ENCODE data around the gene LRRC2.
A peak's percentile ranks its signal among the peaks of the same experiment; 100 is the strongest.

The LRRC2 gene, protein sequence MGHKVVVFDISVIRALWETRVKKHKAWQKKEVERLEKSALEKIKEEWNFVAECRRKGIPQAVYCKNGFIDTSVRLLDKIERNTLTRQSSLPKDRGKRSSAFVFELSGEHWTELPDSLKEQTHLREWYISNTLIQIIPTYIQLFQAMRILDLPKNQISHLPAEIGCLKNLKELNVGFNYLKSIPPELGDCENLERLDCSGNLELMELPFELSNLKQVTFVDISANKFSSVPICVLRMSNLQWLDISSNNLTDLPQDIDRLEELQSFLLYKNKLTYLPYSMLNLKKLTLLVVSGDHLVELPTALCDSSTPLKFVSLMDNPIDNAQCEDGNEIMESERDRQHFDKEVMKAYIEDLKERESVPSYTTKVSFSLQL

DNA sequence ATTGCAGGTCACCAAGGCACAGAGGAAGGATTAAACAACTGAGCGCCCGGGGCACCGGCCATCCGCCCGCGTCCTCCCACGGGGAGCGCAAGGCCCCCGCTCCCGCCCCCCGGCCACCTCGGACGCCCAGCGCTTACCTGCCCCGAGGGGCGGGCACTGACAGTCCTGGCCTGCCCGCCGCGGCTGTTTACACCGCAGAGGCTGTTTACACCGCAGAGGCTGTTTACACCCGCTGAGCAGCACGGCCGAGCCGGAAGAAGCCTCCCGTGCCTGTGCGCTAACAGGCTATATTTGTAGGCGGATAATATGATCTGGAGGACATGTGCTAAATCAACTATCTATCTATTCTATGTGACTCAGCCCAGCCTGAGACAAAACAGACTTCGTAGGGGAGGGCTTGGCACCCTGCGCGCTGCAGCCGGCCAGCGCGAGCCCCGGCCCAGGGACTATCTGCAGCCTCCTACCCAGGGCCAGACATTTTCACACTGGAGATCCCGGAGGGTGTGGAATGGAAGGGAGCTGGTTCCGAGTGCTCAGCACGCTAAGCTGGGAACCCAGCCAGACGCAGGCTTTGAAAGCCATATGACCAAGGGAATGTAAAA lies at the start of gene LRRC2:
Gene LRRC2 (minus strand): TSS at position 263 of the 602 bp plus-strand sequence. CDS start 14,711 bp downstream, outside the sequence.
- H3K4me3 Mint-ChIP-seq = peak within 1 kb of the TSS; percentile 80
- no peak within 1 kb of the TSS for H3K27ac Mint-ChIP-seq
- TF ChIP-seq, protein P1, sequence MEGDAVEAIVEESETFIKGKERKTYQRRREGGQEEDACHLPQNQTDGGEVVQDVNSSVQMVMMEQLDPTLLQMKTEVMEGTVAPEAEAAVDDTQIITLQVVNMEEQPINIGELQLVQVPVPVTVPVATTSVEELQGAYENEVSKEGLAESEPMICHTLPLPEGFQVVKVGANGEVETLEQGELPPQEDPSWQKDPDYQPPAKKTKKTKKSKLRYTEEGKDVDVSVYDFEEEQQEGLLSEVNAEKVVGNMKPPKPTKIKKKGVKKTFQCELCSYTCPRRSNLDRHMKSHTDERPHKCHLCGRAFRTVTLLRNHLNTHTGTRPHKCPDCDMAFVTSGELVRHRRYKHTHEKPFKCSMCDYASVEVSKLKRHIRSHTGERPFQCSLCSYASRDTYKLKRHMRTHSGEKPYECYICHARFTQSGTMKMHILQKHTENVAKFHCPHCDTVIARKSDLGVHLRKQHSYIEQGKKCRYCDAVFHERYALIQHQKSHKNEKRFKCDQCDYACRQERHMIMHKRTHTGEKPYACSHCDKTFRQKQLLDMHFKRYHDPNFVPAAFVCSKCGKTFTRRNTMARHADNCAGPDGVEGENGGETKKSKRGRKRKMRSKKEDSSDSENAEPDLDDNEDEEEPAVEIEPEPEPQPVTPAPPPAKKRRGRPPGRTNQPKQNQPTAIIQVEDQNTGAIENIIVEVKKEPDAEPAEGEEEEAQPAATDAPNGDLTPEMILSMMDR (IDR thresholded peaks at IDR 0.05) = no peak
- H3K9me3 Mint-ChIP-seq = peaks cover 30% of the 10 kb centered on the region
- peak; percentile 46 for DNase-seq
- H3K4me1 Mint-ChIP-seq = peaks cover 28% of the 10 kb centered on the region
- H3K27me3 Mint-ChIP-seq (ENCODE audit: low read depth, poor library complexity) = peaks cover 30% of the 10 kb centered on the region
- H3K36me3 Mint-ChIP-seq (ENCODE audit: low read depth) = peaks cover 16% of the 10 kb centered on the region

DNA sequence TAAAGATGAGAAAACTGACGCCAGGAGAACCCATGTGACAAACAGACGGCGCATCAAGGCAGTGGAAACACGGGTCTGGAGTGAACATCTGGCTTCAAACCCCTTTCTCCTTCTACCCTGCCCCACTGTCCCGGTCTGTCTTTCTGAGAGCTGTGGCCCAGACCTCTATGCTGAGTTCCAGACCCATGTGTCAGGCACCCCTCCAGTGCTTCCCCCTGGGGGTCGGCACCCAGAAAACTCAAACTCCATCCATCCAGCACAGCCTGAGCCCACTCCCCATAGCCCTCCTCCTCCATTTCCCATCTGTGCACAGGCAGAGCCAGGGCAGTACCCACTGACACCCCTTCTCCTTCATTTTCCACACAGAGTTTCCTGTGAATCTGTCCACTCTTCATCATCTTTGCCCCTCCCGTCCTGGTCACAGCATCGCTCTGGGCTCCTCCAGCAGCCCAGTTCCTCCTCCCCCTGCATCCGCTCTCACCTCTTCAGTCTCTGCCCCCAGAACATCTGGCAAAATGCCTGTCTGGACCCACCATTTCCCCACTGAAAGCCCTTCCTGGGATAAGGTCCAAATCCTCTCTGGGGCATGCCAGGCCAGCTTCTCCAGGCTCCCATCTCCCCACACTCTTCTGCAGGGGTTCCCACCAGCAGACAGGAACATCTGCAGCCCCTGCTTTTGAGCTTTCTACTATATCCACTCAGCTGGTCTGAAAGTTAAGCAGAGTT lies 49.1 kb upstream of the LRRC2 start:
- TF ChIP-seq, protein P1 (IDR thresholded peaks at IDR 0.05) = no peak
- Mint-ChIP-seq H3K36me3 (ENCODE audit: low read depth) (no peaks in the 10 kb centered on the region), H3K4me3 (no peak overlapping the region), H3K4me1 (peaks cover 41% of the 10 kb centered on the region), H3K27me3 (ENCODE audit: low read depth, poor library complexity) (peaks cover 22% of the 10 kb centered on the region), H3K9me3 (no peaks in the 10 kb centered on the region), H3K27ac (no peak overlapping the region)
- DNase-seq = no peak

DNA sequence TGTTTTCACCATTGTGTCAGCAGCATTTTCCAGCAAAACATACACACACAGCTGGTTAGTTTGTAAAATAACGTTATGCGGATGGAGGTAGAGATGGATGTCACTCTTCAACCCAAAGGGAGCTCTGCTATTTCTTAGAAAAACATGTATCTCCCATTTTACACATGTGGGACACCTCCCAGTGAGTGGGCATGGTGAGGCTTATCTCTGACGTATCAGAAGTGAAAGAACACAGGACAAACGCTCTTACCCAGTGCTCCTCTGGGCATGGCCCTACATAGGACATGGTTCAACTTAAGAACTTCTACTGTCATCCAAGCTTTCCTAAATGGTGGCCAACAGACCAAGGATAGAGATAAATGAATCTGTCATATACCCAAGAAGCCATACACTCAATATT lies 48.3 kb upstream of the LRRC2 start:
- Mint-ChIP-seq H3K4me1 (peaks cover 44% of the 10 kb centered on the region), H3K27ac (no peak overlapping the region), H3K27me3 (ENCODE audit: low read depth, poor library complexity) (peaks cover 19% of the 10 kb centered on the region), H3K4me3 (no peak overlapping the region), H3K9me3 (no peaks in the 10 kb centered on the region), H3K36me3 (ENCODE audit: low read depth) (no peaks in the 10 kb centered on the region)
- TF ChIP-seq, protein P1 (IDR thresholded peaks at IDR 0.05) = no peak
- DNase-seq = no peak

DNA sequence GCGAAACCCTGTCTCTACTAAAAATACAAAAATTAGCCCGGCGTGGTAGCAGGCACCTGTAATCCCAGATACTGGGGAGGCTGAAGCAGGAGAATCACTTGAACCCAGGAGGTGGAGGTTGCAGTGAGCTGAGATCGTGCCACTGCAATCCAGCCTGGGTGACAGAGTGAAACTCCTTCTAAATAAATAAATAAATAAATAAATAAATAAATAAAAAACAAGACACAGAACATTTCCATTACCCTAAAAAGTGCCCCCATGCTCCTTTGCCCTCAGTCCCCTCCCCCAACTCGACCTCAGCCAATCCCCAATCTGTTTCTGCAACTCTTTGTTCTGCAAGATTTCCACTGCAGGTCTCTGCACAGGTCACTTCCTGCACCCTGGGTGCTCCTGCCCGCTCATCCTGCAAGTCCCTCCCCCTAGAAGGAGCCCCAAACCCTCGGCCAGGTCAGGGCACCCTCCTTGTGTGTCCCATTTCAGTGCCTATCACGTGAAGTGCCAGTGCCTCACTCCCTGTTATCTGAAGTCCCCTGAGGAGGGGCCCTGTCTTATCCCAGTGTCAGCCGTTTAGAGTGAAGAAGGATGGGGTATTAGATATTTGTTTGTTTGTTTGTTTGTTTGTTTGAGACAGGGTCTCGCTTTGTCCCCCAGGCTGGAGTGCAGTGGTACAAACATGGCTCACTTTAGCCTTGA lies 47.4 kb upstream of the LRRC2 start:
- no peak for DNase-seq
- Mint-ChIP-seq H3K27me3 (ENCODE audit: low read depth, poor library complexity) (peaks cover 15% of the 10 kb centered on the region), H3K9me3 (no peaks in the 10 kb centered on the region), H3K36me3 (ENCODE audit: low read depth) (no peaks in the 10 kb centered on the region), H3K4me1 (peaks cover 48% of the 10 kb centered on the region), H3K4me3 (no peak overlapping the region), H3K27ac (peak overlapping the region; percentile 77)
- TF ChIP-seq, protein P1 (IDR thresholded peaks at IDR 0.05) = no peak

DNA sequence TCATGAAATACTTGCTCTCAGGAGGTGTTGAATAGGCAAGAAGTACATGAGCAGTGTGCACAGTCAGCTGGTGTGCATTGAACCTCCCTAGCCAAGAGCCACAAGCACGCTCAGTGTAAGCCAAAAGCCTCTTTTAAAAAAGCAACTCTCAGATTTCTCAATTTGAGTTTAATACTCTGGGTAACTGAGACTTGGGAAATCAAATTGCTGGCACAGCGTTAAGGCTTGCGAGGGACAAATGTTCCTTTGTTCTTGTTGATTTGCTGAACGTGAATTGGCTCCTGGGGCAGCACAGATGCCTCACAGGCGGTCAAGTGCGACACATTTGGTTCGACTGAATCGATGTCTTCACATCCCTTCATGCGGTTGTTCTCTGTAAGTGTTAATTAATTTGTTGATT lies 46.2 kb upstream of the LRRC2 start, which contains the start of gene FAM240A:
Gene FAM240A (plus strand): TSS at position 202 of the 400 bp plus-strand sequence. CDS start 159 bp downstream, at position 361.
- H3K36me3 Mint-ChIP-seq (ENCODE audit: low read depth) = no peaks in the 10 kb centered on the region
- H3K4me1 Mint-ChIP-seq = peaks cover 56% of the 10 kb centered on the region
- TF ChIP-seq, protein P1 (IDR thresholded peaks at IDR 0.05) = no peak
- peaks cover 15% of the 10 kb centered on the region for H3K27me3 Mint-ChIP-seq (ENCODE audit: low read depth, poor library complexity)
- H3K9me3 Mint-ChIP-seq = no peaks in the 10 kb centered on the region
- H3K27ac Mint-ChIP-seq = no peak within 1 kb of the TSS
- peak; percentile 28 for DNase-seq
- H3K4me3 Mint-ChIP-seq = no peak within 1 kb of the TSS

Data from nephron progenitor cell (in vitro differentiated cells).